T-helper 2 cell treated with Interferon-gamma antibody and Interleukin-4, amounts not matched to agents 100 ng/mL and 5 ng/mL, for 36 hours (primary cell): ENCODE data around the gene WDR86. TPM values are rescaled to one million over a fixed set of nuclear protein-coding genes. Genes with fewer than 3 reads are reported as not detected.

Experiments used
- intact Hi-C: fragments of 100-400 bp; cut with micrococcal nuclease; formaldehyde crosslinking; loops from one replicate; pipeline ENCODE4 v1.15.1; 2023
- total RNA-seq: library from RNA; stranded (reverse); gene quantifications from 2 replicates; pipeline ENCODE4 v1.2.3, GENCODE V29; 2022

WDR86 gene, protein sequence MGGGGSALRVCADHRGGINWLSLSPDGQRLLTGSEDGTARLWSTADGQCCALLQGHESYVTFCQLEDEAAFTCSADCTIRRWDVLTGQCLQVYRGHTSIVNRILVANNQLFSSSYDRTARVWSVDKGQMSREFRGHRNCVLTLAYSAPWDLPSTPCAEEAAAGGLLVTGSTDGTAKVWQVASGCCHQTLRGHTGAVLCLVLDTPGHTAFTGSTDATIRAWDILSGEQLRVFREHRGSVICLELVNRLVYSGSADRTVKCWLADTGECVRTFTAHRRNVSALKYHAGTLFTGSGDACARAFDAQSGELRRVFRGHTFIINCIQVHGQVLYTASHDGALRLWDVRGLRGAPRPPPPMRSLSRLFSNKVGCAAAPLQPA
- not detected in 2 replicates for total RNA-seq

DNA sequence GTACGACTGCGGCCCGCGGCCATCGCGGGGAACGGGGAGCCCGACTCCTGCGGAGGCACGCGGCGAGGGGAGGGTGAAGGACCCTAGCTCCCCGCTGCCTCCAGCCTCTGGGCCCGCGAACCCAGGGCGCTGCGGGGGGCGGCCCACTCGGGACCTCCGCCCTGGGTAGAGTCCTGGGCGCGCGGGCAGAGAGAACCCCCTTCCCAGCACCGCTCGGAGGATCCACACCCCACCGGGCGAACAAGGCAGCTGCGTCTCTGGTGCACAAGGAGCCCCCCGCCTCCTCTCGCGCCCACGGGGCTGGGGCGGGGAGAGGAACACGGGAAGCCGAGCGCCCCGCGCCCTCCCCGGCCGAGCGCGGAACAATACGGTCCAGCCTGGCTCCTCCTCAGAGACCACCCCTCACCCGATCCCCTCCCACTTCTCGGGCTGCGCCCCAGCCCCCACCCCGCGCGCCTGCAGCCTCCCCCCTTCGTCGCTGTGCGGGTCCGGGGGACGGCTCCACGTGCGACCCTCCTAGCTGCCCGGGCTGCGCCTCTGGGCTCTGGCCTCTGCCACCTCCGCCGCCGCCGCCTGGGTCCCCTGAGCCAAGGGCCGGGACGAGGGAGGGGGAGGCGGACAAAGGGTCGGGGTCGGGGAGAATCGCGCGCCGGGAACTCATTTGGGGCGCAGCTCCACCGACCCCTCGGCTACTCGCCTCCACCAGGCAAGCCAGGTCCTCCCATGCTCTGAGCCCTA is at the start of gene WDR86:
Gene WDR86, minus strand, starts transcription at position 372 of the 738 bp plus-strand sequence. CDS start 449 bp downstream, outside the sequence.
- intact Hi-C loops: no loop called here

DNA sequence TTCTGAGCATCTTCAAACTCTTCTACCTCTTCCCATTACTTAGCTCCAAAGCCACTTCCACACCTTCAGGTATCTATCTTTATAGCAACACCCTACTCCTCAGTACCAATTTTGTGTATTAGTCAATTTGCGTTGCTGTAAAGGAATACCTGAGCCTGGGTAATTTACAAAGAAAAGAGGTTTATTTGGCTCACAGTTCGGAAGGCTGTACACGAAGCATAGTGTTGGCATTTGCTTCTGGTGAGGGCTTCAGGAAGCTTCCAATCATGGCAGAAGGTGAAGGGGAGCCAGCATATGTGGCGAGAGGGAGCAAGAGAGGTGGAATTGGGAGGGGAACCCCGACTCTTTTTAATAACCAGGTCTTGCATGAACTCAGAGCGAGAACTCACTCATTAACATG is 47.7 kb upstream of the WDR86 start:
- intact Hi-C loops: no loop called here

DNA sequence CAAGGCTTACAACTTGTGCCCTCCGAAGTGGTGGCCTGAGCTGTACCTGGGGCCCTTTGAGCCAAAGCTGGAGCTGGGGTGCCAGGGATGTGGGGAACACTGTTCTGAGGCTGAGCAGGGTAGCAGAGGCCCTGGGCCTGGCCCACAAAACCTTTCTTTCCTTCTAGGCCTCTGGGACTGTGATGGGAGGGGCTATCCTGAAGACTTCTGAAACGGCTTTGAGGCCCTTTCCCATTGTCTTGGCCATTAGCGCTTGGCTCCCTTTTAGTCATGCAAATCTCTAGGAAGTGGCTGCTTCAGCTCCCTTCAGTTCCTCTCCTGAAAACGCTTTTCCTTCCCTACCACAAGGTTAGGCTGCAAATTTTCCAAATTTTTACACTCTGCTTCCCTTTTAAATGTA is 46.9 kb upstream of the WDR86 start:
- intact Hi-C loops: no loop called here

DNA sequence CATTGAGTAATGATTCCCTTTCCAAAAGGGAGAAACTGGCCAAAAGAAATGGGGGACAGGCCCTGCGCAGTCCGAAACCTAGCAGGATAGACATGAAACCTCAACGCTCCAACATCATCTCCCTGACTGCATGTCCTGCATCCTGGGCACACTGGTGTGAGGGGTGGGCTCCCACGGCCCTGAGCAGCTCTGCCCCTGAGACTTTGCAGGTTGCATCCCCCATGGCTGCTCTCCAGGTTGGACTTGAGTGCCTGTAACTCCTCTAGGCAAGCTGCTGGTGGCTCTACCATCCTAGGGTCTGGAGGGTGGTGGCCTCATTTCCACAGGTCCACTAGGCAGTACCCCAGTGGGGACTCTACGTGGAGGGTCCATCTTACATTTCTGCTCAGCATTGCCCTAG is 46.4 kb upstream of the WDR86 start:
- intact Hi-C loops: no loop called here

DNA sequence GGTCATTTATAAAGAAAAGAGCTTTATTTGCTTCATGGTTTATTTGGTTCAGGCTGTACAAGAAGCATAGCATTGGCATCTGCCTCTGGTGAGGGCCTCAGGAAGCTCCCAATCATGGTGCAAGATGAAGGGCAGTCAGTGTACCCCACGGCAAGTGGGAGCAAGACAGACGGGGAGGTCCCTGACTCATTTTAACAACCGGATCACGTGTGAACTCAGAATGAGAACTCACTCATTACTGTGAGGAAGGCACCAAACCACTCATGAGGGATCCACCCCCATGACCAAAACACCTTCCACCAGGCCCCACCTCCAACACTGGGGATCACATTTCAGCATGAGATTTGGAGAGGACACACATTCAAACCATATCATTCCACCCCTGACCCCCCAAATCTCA is 45.9 kb upstream of the WDR86 start:
- intact Hi-C loops: no loop called here

DNA sequence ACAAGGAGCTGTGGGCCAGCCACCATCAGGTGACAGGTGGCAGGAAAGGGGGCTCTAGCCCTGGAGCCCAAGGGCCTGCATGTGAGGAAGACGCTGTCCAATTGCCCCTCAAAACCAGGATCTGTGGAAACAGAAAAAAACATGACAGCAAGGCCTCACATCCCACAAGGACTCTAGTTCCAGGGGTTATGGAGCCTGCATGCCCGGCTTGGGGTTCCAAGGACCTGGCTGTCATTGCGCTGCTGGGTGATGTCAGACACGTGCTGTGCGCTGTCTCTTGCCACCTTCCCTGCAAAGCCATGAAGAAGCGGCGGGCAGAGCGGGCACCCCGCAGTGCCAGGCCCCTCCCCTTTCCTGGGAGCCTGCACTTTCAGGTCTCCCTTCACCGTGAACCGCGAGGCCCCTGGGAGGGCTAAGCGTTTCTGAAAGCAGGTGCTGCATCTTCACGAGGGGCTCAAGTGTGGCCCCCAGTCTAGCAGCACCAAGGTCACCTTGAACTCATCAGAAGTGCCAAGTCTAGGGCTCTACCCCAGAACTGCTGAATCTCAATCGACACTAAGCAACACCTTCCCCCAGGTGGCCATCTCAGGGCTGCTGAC is 45.2 kb upstream of the WDR86 start:
- intact Hi-C loops: no loop called here

DNA sequence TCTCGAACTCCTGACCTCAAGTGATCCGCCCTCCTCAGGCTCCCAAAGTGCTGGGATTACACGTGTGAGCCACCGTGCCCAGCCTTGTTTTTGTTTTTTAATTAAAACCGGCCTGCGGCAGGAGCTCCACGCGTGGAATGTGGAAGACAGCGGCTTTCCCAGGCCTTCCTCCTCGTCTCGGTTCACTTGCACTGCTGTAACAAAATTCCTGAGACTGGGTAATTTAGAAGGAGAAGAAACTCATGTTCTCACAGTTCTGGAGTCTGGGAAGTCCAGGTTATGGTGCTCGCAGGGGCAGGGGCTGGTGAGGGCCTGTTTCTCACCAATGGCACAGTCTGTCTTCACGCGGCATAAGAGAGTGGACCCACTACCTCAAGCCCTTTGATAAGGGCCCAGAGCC is 44.5 kb upstream of the WDR86 start:
- intact Hi-C loops: no loop called here

DNA sequence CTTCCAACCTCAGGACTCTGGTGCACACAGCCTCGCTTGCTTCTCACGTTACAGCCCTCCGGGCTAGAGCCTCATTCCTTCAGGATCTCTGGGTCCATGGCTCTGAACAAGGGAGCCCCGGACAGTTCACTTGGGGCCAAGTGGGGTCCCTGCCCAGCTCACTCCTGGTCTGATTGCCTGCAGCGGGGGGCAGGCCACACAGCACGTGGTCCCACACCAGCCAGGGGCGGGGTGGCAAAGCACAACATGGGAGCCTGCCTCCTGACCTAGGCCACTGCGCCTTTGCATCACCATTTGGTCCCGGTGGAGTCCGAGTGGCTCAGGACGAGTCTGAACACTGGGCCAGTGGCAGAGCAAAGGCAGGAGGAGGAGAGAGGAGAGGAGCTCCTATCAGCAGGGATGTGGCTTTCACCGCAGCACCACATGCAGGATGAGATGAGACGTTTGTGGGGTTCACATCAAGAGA is 43.5 kb upstream of the WDR86 start:
- intact Hi-C loops: no loop called here

DNA sequence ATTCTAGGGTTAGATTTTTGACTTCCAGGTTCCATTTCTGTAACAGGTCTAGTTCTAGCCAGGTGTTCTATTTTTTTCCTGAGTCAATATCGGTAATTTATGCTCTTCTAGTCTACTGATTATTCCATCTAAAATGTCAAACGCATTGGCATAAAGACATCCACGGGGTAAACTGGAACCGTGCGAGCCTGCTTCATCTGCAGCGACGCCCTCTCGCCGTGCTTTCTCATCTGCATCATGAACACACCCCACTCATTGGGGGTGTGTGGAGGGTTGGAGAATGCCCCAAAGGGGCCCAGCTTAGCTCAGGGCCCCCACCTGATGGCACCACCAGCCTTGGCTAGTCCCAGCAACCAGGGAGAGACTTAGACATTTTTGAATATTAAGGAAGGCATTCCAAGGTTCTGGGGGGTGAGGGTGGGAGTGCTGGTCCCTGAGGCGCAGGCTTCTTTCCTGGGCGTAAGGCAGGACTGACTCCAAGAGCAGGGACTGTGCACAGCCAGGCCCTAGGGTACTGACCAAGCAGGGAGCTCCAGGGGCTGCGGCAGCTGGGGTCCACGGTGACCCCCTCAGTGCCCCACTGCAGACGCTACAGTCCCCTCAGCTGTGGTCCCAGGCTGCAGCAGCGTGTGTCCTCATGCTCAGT is 43.0 kb upstream of the WDR86 start:
- intact Hi-C loops: no loop called here

DNA sequence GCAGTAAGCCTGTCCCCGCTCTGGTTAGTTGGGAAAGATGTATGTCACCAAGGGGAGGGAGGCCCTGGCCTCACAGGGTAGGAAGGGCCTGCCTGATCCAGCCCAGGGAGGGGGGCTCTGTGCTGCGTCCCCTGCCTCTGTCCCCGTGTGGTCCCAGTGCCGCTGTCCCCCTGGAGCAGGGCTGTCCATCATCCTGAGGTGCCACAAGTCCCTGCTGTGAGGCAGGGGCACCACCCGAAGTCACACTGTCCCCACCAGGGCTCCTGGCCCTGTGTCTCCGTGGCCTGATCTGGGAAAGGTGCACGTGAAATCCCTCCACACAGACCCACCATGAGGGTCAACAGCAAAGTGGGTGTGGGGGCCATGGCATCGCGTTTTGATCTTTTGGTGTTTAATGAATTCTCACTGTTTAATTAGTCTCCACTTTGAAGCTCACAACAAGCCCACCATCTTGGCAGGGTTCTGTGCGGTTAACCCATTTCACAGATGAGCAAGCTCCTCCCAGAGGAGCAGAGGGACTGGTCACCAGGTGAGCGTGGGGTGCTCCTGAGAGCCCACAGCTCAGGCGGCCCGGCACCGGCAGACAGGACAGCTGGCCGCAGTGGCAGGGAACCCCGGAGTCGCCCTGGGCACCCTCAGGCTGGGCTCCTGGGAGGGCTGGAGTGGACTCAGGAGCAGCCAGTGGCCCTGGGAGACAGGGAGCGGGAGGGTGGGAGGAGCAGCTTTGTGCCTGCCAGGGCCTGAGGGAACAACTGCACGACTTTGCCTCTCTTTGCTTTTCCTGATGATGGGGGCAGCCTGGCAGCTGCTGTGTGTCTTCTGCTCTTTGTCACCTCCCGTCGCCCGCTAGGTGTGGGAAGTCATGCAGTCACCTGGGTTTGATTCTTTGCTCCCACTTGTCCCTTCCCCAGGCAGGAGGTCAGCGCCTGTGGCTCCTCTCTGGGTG is 42.1 kb upstream of the WDR86 start:
- intact Hi-C loops: no loop called here

DNA sequence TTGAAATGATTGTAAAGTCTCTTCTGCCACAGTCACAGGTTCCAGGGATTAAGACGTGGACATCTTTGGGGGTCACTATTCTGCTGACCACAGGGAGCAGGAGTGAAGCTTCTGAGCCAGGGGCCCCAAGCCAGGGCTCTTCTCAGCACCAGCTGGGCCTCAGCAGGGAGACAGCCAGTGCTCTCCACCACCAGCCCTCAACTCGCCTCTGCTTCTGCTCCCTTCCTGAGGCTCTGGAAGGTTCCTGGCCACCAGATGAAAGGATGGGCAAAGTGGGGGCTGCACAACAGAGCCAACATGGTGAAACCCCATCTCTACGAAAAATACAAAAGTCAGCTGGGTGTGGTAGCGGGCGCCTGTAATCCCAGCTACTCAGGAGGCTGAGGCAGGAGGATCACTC is 41.3 kb upstream of the WDR86 start:
- intact Hi-C loops: no loop called here

DNA sequence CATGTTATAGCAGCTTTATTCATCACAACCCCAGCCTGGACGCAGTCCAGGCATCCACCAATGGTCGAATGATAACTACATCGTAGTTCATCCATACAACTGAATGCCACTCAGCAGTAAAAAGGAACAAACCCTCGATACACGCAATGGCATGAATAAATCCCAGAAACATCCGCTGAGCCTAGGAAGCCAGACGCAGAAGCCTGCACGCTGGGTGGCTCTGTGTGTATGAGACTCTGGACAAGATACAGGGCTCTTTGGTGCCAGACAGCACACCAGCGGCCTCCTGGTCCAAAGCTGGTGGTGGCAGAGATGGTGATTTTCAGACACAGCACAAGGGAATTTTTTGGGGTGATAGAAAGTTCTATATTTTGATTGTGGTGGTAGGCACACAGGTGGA is 40.2 kb upstream of the WDR86 start:
- intact Hi-C loops: loop anchor here (5.0 kb wide), 1 partner anchor 67 kb away; the partner anchor contains the start of gene RHEB

DNA sequence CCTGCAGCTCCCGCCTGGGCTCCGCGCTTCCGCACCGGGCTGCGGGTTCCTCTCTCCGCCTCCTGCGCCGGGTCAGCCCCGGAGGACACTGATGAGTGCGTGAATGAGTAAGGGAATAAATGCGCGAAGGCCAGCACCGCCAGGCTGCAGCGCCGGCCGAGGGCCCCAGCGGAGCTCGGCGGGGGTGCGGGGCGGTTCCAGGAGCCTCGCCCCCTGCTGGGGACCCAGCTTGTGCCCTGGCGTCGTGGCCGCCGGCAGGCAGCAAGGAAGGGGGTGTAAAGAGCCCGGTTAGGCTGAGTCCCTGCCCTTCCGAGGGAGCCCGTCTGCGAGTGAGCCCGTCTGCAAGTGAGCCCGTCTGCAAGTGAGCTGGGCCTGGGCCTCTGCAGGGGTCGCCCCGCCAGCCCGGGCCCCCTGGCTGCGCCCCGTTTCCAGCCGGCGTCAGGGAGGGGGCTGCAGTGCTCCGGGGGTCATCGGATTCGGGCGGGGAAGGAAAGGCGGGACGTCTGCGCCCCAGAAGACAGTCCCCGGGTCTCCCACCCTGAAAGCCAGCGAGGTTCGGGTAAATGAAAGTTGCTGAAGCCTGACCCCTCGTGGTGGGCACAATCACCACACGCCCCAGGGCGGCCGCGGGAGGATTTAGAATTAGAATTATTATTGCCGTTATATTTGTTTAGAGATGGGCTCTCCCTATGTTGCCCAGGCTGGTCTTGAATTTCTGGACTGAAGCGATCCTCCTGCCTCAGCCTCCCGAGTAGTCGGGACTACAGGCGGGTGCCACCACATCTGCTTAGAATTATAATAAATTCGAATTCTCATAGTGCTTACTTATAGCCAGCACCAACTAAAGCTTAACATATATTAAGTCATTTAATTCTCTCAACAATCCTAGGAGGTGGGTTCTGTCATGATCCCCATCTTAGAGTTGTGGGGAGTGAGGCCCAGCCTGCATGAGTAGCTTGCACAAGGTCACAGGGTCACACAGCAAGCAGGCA is 38.7 kb upstream of the WDR86 start:
- intact Hi-C loops: loop anchor here (1.0 to 5.0 kb wide), 3 partner anchors 69 to 133 kb away; partner anchors contain the start of gene RHEB

DNA sequence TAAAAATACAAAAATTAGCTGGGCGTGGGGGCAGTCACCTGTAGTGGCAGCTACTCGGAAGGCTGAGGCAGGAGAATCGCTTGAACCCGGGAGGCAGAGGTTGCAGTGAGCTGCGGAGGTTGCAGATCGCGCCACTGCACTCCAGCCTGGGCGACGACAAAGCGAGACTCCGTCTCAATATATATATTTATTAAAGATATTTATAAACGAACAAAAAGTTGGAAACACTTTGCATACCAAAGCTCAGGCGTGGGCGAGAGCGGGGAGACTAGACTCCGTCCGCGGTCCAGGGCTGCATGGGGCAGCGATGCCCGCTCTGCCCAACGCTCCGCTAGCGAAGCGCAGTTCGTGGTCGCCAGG is 38.0 kb upstream of the WDR86 start:
- intact Hi-C loops: loop anchor here (1.0 to 5.0 kb wide), 3 partner anchors 69 to 133 kb away; partner anchors contain the start of gene RHEB

DNA sequence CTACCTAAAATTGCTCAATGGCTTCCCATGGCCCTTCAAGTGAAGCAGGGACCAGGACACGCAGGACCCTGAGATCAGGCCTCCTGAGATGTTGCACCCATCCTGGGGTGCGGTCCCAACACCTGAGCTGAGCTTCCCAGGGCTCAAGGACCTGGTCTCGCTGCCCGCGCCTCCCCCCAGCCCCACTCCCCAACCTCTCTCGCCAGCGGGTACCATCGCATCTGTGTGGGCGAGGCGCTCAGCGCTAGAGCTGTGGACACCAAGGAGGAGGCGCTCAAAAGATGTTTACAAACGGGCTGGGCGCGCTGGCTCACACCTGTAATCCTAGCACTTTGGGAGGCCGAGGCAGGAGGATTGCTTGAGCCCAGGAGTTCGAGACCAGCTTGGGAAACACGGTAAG is 37.5 kb upstream of the WDR86 start:
- intact Hi-C loops: loop anchor here (5.0 kb wide), 1 partner anchor 70 kb away; the partner anchor contains the start of gene RHEB

DNA sequence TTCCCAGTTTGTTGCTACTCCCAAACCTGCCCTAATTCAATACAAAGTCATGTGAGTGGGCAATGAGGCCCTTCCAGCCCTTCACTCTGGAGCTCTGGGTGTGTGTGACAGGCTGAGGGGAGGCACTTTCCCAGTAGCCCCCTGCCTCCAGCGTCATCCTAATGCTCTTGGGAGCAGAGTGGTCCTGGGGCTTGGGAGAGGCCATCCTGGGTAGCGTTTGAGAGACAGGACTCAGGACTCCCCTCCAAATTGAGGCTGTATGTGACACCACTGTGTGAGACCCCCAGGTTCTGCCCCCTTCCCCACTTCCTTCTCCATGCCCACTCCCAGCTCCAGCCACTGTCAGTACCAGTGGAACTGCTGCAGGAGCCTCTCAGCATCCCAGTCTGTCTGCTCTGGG is 36.6 kb upstream of the WDR86 start:
- intact Hi-C loops: loop anchor here (5.0 kb wide), 1 partner anchor 71 kb away; the partner anchor contains the start of gene RHEB

DNA sequence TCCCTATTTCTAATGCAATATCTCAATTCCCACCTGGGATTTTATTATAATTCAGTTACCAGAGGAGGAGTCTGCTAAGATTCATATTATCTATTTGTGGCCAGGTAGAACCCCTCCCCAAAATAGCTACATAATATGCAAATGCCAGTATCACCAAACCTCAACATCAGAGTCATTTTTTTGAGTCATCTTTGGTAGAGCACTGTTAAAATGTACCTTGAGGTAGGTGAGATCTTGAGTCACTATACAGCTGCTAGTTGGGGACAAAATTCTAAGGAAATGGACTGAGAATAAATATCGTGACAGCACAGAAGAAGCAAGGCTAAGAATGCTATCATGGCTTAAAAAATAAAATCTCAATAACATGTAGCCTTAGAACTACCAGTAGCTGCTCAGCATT is 34.8 kb upstream of the WDR86 start:
- intact Hi-C loops: loop anchor here (5.0 kb wide), 1 partner anchor 73 kb away; the partner anchor contains the start of gene RHEB

DNA sequence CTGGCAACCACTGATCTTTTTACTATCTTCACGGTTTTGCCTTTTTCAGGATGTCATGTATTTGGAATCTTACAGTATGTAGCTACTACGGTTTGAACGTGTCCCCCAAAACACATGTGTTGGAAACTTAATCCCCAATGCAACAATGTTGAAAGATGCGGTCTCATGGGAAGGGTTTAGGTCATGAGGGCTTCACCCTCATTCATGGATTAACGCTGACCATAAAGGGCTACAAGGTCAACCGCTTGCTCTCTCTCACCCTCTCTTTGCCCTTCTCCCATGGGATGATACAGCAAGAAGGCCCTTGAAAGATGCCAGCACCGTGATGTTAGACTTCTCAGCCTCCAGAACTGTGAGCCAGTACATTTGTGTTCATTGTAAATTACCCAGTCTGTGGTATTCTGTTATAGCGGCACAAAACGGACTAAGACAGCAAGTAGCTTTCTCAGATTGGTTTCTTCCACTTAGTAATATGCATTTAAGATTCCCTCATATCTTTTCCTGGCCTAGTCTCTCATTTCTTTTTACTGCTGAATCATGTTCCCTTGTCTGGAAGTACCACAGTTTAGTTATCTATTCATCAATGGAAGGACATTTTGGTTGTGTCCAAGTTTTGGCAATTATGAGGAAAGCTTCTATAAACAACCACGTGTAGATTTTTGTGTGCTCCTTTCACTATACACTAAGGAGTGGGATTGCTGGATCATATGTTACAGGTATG is 33.1 kb upstream of the WDR86 start:
- intact Hi-C loops: no loop called here
